Tibial nerve (tissue), 4 donors: ENCODE results near the gene RIMS3.

ENCODE experiments used
- EP300 ChIP-seq, 2 donors: sonication (generic); formaldehyde crosslinking; IDR thresholded peaks; one replicate each; pipeline ENCODE4 v1.6.1; 2017; ENCODE audit warnings: antibody characterized with exemption in 2 of 2, mild to moderate bottlenecking in 1 of 2
- POLR2A ChIP-seq, 2 donors: fragments of 450-650 bp; IDR thresholded peaks; one replicate each; pipeline ENCODE4 v1.6.1; 2017; ENCODE audit warnings: antibody characterized with exemption in 2 of 2, mild to moderate bottlenecking in 2 of 2, moderate library complexity in 2 of 2
- TF ChIP-seq, protein P1 (sequence below), 5 experiments: fragments of 200-600 bp in 3 of 5; fragments of 450-650 bp in 2 of 5; sonication (generic) in 3 of 5; IDR thresholded peaks; one replicate each; pipeline ENCODE4 v1.5.1; 2016 to 2019; ENCODE audit warnings: antibody characterized with exemption in 5 of 5, mild to moderate bottlenecking in 3 of 5, moderate library complexity in 2 of 5

DNA sequence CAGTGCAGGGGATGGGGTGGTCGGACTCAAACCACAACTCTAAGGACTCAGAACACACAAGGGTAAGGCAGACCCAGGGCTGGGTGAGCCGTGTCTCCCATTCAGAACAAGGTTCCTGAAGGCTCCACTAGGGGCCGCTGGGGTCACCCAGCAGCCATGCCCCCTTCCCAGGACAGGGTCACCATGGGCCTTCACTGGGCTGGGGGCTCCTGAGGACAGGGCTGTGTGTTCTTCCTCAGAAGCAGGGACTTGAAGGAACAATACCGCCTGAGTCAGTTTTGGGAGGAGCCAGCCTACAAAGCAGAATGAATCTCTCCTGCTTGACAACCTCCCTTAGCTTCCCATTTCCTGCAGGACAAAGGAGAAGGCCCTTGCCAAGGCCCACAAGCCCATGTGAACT, 15.4 kb downstream of the RIMS3 start:
- TF ChIP-seq, protein P1, sequence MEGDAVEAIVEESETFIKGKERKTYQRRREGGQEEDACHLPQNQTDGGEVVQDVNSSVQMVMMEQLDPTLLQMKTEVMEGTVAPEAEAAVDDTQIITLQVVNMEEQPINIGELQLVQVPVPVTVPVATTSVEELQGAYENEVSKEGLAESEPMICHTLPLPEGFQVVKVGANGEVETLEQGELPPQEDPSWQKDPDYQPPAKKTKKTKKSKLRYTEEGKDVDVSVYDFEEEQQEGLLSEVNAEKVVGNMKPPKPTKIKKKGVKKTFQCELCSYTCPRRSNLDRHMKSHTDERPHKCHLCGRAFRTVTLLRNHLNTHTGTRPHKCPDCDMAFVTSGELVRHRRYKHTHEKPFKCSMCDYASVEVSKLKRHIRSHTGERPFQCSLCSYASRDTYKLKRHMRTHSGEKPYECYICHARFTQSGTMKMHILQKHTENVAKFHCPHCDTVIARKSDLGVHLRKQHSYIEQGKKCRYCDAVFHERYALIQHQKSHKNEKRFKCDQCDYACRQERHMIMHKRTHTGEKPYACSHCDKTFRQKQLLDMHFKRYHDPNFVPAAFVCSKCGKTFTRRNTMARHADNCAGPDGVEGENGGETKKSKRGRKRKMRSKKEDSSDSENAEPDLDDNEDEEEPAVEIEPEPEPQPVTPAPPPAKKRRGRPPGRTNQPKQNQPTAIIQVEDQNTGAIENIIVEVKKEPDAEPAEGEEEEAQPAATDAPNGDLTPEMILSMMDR (IDR thresholded peaks at IDR 0.05): no peak
- TF ChIP-seq POLR2A (IDR thresholded peaks at IDR 0.05) (no peak), EP300 (IDR thresholded peaks at IDR 0.05) (no peak)
